Large intestine (tissue), 12 donors: ENCODE measurements around the gene MEPE. TPM values are rescaled to one million over a fixed set of nuclear protein-coding genes. Genes with fewer than 3 reads are reported as not detected.
A peak's percentile ranks its signal among the peaks of the same experiment; 100 is the strongest.

Experiments used
- DNase-seq, 2 donors: peaks; one replicate each; pipeline versions ENCODE4 v3.0.0 to v3.0.0-alpha.2; 2013
- H3K27ac ChIP-seq: one replicate; pipeline ENCODE4 v1.5.1; 2013; ENCODE audit warnings: low read length
- H3K27me3 ChIP-seq: 2 replicates; pipeline ENCODE4 v1.6.1; 2013; ENCODE audit warnings: low read length; ENCODE audit not compliant: control insufficient read depth, insufficient read depth
- H3K36me3 ChIP-seq: 2 replicates; pipeline ENCODE4 v1.6.1; 2013; ENCODE audit warnings: low read length; ENCODE audit not compliant: control insufficient read depth, insufficient read depth
- H3K4me1 ChIP-seq: one replicate; pipeline ENCODE4 v1.6.1; 2013; ENCODE audit warnings: low read length; ENCODE audit not compliant: control insufficient read depth, insufficient read depth
- H3K4me3 ChIP-seq: one replicate; pipeline ENCODE4 v1.5.1; 2013; ENCODE audit warnings: low read length
- H3K9me3 ChIP-seq: one replicate; pipeline ENCODE4 v1.6.1; 2013; ENCODE audit warnings: mild to moderate bottlenecking, low read depth, low read length, moderate library complexity; ENCODE audit not compliant: control insufficient read depth
- WGBS: methylation state at CpG from one replicate; pipeline ENCODE4 v1.1.5; 2013; ENCODE audit warnings: low lambda C conversion rate; ENCODE audit not compliant: insufficient coverage; 5-methylcytosine and 5-hydroxymethylcytosine counted together
- long read RNA-seq, 11 donors: transcript quantifications; one replicate each; lab custom pipeline, GENCODE V29; 2026
- polyA plus RNA-seq: library from polyadenylated mRNA; unstranded; fragments of 120-200 nt; gene quantifications from one replicate; pipeline ENCODE4 v1.2.1, GENCODE V29; 2013

The MEPE gene
- polyA plus RNA-seq = not detected
- long read RNA-seq, donor 1 = 0 reads
- long read RNA-seq, donor 2 = 0 reads
- long read RNA-seq, donor 3 = 0 reads
- long read RNA-seq, donor 4 = 0 reads
- long read RNA-seq, donor 5 = 0 reads
- long read RNA-seq, donor 6 = 0 reads
- long read RNA-seq, donor 7 = 0 reads
- long read RNA-seq, donor 8 = 0 reads
- long read RNA-seq, donor 9 = 0 reads
- long read RNA-seq, donor 10 = 0 reads
- long read RNA-seq, donor 11 = 0 reads

- no peaks in the 10 kb centered on the region for H3K9me3 ChIP-seq
- no peaks in the 10 kb centered on the region for H3K4me1 ChIP-seq
- no peak for DNase-seq
- H3K4me3 ChIP-seq = no peak within 1 kb of the TSS
- no peaks in the 10 kb centered on the region for H3K36me3 ChIP-seq
- H3K27me3 ChIP-seq = no peaks in the 10 kb centered on the region
- WGBS = no CpG with 5 or more reads among the region's 2 CpGs
- H3K27ac ChIP-seq = no peak within 1 kb of the TSS
These were observed at the start of gene MEPE for GRCh38 chr4:87832669-87833068. Gene MEPE, plus strand, starts transcription at chr4:87832969. Its CDS starts 1,746 bp downstream, at chr4:87834715.

- Histone ChIP-seq H3K4me3 (no peak overlapping the region), H3K27me3 (no peaks in the 10 kb centered on the region), H3K4me1 (no peaks in the 10 kb centered on the region), H3K27ac (no peak overlapping the region), H3K36me3 (no peaks in the 10 kb centered on the region), H3K9me3 (no peaks in the 10 kb centered on the region)
- no peak for DNase-seq
- no CpG with 5 or more reads among the region's 2 CpGs for WGBS
These were observed 49.0 kb upstream of the MEPE start for GRCh38 chr4:87783781-87784180.

- 100% methylated on average over 4 of the region's 15 CpGs for WGBS
- H3K9me3 ChIP-seq = no peaks in the 10 kb centered on the region
- no peaks in the 10 kb centered on the region for H3K4me1 ChIP-seq
- no peak for DNase-seq
- H3K27ac ChIP-seq = no peak overlapping the region
- no peaks in the 10 kb centered on the region for H3K36me3 ChIP-seq
- no peaks in the 10 kb centered on the region for H3K27me3 ChIP-seq
- H3K4me3 ChIP-seq = no peak overlapping the region
These were observed 46.8 kb upstream of the MEPE start for GRCh38 chr4:87785731-87786509.

- DNase-seq = no peak
- WGBS = 72% methylated on average over 2 of the region's 4 CpGs
These were observed 33.3 kb upstream of the MEPE start, which contains the start of gene IBSP for GRCh38 chr4:87799301-87800113. Gene IBSP, plus strand, starts transcription at chr4:87799554. Its CDS starts 2,808 bp downstream, at chr4:87802362.

GRCh38 chr4:87802858-87803257 lies 29.9 kb upstream of the MEPE start:
- H3K27me3 ChIP-seq = no peaks in the 10 kb centered on the region
- no peak for DNase-seq

More at GRCh38 chr4:87799301-87800113, 33.3 kb upstream of the MEPE start, which contains the start of gene IBSP:
- Histone ChIP-seq H3K36me3 (no peaks in the 10 kb centered on the region), H3K27ac (no peak within 1 kb of the TSS), H3K27me3 (no peaks in the 10 kb centered on the region), H3K9me3 (no peaks in the 10 kb centered on the region), H3K4me1 (no peaks in the 10 kb centered on the region), H3K4me3 (no peak within 1 kb of the TSS)

GRCh38 chr4:87803421-87803820 lies 29.3 kb upstream of the MEPE start:
- 100% methylated on average over 1 of the region's 2 CpGs for WGBS
- no peaks in the 10 kb centered on the region for H3K4me1 ChIP-seq
- no peak for DNase-seq
- no peak overlapping the region for H3K27ac ChIP-seq
- no peaks in the 10 kb centered on the region for H3K9me3 ChIP-seq
- H3K4me3 ChIP-seq = no peak overlapping the region
- no peaks in the 10 kb centered on the region for H3K27me3 ChIP-seq
- H3K36me3 ChIP-seq = no peaks in the 10 kb centered on the region

More at GRCh38 chr4:87802858-87803257, 29.9 kb upstream of the MEPE start:
- Histone ChIP-seq H3K27ac (no peak overlapping the region), H3K4me1 (no peaks in the 10 kb centered on the region), H3K36me3 (no peaks in the 10 kb centered on the region), H3K4me3 (no peak overlapping the region), H3K9me3 (no peaks in the 10 kb centered on the region)

GRCh38 chr4:87804871-87805270 lies 27.9 kb upstream of the MEPE start:
- no peaks in the 10 kb centered on the region for H3K27me3 ChIP-seq
- no CpG with 5 or more reads among the region's 2 CpGs for WGBS
- H3K27ac ChIP-seq = no peak overlapping the region
- no peak for DNase-seq
- no peak overlapping the region for H3K4me3 ChIP-seq
- no peaks in the 10 kb centered on the region for H3K36me3 ChIP-seq
- no peaks in the 10 kb centered on the region for H3K9me3 ChIP-seq
- no peaks in the 10 kb centered on the region for H3K4me1 ChIP-seq

GRCh38 chr4:87805971-87806370 lies 26.8 kb upstream of the MEPE start:
- WGBS = 78% methylated on average over 1 of the region's 2 CpGs
- DNase-seq = no peak
- Histone ChIP-seq H3K4me1 (no peaks in the 10 kb centered on the region), H3K27ac (no peak overlapping the region), H3K4me3 (no peak overlapping the region), H3K36me3 (no peaks in the 10 kb centered on the region), H3K9me3 (no peaks in the 10 kb centered on the region), H3K27me3 (no peaks in the 10 kb centered on the region)

- H3K36me3 ChIP-seq = no peaks in the 10 kb centered on the region
- H3K27ac ChIP-seq = no peak overlapping the region
- H3K27me3 ChIP-seq = no peaks in the 10 kb centered on the region
- DNase-seq = no peak
- WGBS = 88% methylated on average over 1 of the region's 3 CpGs
- H3K9me3 ChIP-seq = no peaks in the 10 kb centered on the region
- H3K4me3 ChIP-seq = no peak overlapping the region
- H3K4me1 ChIP-seq = no peaks in the 10 kb centered on the region
These were observed 26.2 kb upstream of the MEPE start for GRCh38 chr4:87806520-87806919.

- WGBS = 67% methylated on average over 3 of the region's 3 CpGs
- Histone ChIP-seq H3K27me3 (no peaks in the 10 kb centered on the region), H3K4me3 (no peak overlapping the region), H3K27ac (no peak overlapping the region), H3K36me3 (no peaks in the 10 kb centered on the region), H3K9me3 (no peaks in the 10 kb centered on the region), H3K4me1 (no peaks in the 10 kb centered on the region)
- peak in 1 of 2 donors; percentile 7 for DNase-seq
These were observed 25.4 kb upstream of the MEPE start for GRCh38 chr4:87807402-87807801.
